Measurements from ENCODE around the gene ALDH1B1.

The ALDH1B1 gene

GRCh38 chr9:38419181-38419580 lies 26.7 kb downstream of the ALDH1B1 start:
- no peaks in the 10 kb centered on the region for H3K27me3 ChIP-seq (ENCODE audit: insufficient read depth, low read depth)
- no peak overlapping the region for H3K4me2 ChIP-seq
- H2AFZ ChIP-seq (ENCODE audit: low read depth), result no peak overlapping the region
- H3K9ac ChIP-seq, result no peak overlapping the region
- TF ChIP-seq CTCF (conservative IDR thresholded peaks at IDR 0.05; ENCODE audit: low read depth, low read length), result no peak
- no peaks in the 10 kb centered on the region for H3K36me3 ChIP-seq (ENCODE audit: insufficient read depth)
- no peak overlapping the region for H3K4me3 ChIP-seq (IDR thresholded peaks at IDR 0.05; ENCODE audit: insufficient read depth, low read depth, low read length)
- H3K4me1 ChIP-seq (ENCODE audit: low read depth, poor library complexity, severe bottlenecking), result no peaks in the 10 kb centered on the region
- H4K20me1 ChIP-seq (ENCODE audit: insufficient read depth), result no peaks in the 10 kb centered on the region
- no peaks in the 10 kb centered on the region for H3K79me2 ChIP-seq (ENCODE audit: insufficient read depth, low read depth)
- H3K27ac ChIP-seq, result no peak overlapping the region

DNA sequence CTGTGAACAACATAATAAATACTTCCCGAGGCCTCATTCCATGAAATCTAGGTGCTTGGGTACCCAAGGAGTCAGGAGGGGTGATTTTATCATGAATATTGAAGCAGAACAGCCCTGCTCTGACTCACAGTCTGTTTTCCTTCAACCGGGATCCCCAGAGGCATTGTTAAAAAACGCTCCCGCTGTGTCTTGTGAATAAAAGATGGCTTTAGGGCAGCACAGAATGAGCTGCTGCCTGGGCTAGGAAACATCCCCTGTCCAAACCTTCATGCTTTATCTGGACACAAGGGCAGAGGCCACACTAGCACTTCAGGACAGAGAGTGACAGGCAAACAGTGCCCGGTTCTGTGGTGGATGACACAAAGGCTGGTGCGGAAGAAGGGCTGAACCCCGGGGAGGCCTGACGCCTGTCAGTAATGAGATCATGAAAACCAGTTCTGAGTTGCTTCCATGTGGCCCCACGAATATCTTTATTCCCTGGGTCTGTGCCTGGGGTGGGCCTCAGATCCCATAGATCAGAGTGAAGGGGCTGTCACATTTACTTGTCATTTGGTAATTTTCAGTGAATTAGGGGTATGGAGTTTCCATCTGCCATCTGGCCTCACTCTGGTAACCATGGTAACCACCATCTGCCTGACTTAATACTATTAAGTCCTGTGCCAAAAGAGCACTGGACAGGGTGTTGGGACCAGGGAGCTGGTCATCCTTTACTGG lies 29.2 kb downstream of the ALDH1B1 start:
- H3K27me3 ChIP-seq (ENCODE audit: insufficient read depth, low read depth), result no peaks in the 10 kb centered on the region
- H3K27ac ChIP-seq, result no peak overlapping the region
- no peak overlapping the region for H2AFZ ChIP-seq (ENCODE audit: low read depth)
- no peak for TF ChIP-seq CTCF (conservative IDR thresholded peaks at IDR 0.05; ENCODE audit: low read depth, low read length)
- no peaks in the 10 kb centered on the region for H3K79me2 ChIP-seq (ENCODE audit: insufficient read depth, low read depth)
- H3K4me3 ChIP-seq (IDR thresholded peaks at IDR 0.05; ENCODE audit: insufficient read depth, low read depth, low read length), result no peak overlapping the region
- H3K9ac ChIP-seq, result no peak overlapping the region
- no peaks in the 10 kb centered on the region for H4K20me1 ChIP-seq (ENCODE audit: insufficient read depth)
- no peak overlapping the region for H3K4me2 ChIP-seq
- no peaks in the 10 kb centered on the region for H3K4me1 ChIP-seq (ENCODE audit: low read depth, poor library complexity, severe bottlenecking)
- no peaks in the 10 kb centered on the region for H3K36me3 ChIP-seq (ENCODE audit: insufficient read depth)

GRCh38 chr9:38422555-38423260 lies 30.2 kb downstream of the ALDH1B1 start:
- TF ChIP-seq CTCF (conservative IDR thresholded peaks at IDR 0.05; ENCODE audit: low read depth, low read length), result no peak
- no peak overlapping the region for H3K4me2 ChIP-seq
- no peak overlapping the region for H2AFZ ChIP-seq (ENCODE audit: low read depth)
- no peaks in the 10 kb centered on the region for H3K36me3 ChIP-seq (ENCODE audit: insufficient read depth)
- no peaks in the 10 kb centered on the region for H3K27me3 ChIP-seq (ENCODE audit: insufficient read depth, low read depth)
- no peak overlapping the region for H3K27ac ChIP-seq
- H3K4me1 ChIP-seq (ENCODE audit: low read depth, poor library complexity, severe bottlenecking), result no peaks in the 10 kb centered on the region
- no peak overlapping the region for H3K9ac ChIP-seq
- no peaks in the 10 kb centered on the region for H4K20me1 ChIP-seq (ENCODE audit: insufficient read depth)
- no peak overlapping the region for H3K4me3 ChIP-seq (IDR thresholded peaks at IDR 0.05; ENCODE audit: insufficient read depth, low read depth, low read length)
- no peaks in the 10 kb centered on the region for H3K79me2 ChIP-seq (ENCODE audit: insufficient read depth, low read depth)

GRCh38 chr9:38423273-38423972 lies 30.9 kb downstream of the ALDH1B1 start:
- Histone ChIP-seq H3K4me2 (no peak overlapping the region), H3K27me3 (ENCODE audit: insufficient read depth, low read depth) (no peaks in the 10 kb centered on the region)

More at GRCh38 chr9:38423273-38423972, 30.9 kb downstream of the ALDH1B1 start:
- no peaks in the 10 kb centered on the region for H3K36me3 ChIP-seq (ENCODE audit: insufficient read depth)
- H4K20me1 ChIP-seq (ENCODE audit: insufficient read depth), result no peaks in the 10 kb centered on the region
- H3K9ac ChIP-seq, result no peak overlapping the region
- no peak overlapping the region for H2AFZ ChIP-seq (ENCODE audit: low read depth)
- H3K4me1 ChIP-seq (ENCODE audit: low read depth, poor library complexity, severe bottlenecking), result no peaks in the 10 kb centered on the region
- H3K79me2 ChIP-seq (ENCODE audit: insufficient read depth, low read depth), result no peaks in the 10 kb centered on the region
- no peak for TF ChIP-seq CTCF (conservative IDR thresholded peaks at IDR 0.05; ENCODE audit: low read depth, low read length)
- H3K4me3 ChIP-seq (IDR thresholded peaks at IDR 0.05; ENCODE audit: insufficient read depth, low read depth, low read length), result no peak overlapping the region
- H3K27ac ChIP-seq, result no peak overlapping the region

Measured in KMS-11 (cell line).